Measurements from ENCODE around the gene MCM7. TPM values are rescaled to one million over a fixed set of nuclear protein-coding genes. Genes with fewer than 3 reads are reported as not detected.

MCM7 gene
- total RNA-seq, 1 donor from 2014 or later = 21.6 TPM

- intact Hi-C loops (cut with DNase I) = no loop called here
- ATAC-seq (ENCODE audit: poor library complexity) (peak; percentile 99), DNase-seq (peak; percentile 92)
These were observed 51.5 kb downstream of the MCM7 start, which contains the start of gene ZSCAN21 for GRCh38 chr7:100049441-100050291. Gene ZSCAN21 (plus strand): TSS chr7:100049774. CDS start chr7:100057007, 7,233 bp downstream.

GRCh38 chr7:100048680-100049079, 52.5 kb downstream of the MCM7 start:
- DNase-seq (no peak), ATAC-seq (ENCODE audit: poor library complexity) (no peak)
- intact Hi-C loops (cut with DNase I) = no loop called here

- DNase-seq (no peak), ATAC-seq (ENCODE audit: poor library complexity) (no peak)
- intact Hi-C loops (cut with DNase I) = no loop called here
These were observed 56.5 kb downstream of the MCM7 start for GRCh38 chr7:100044718-100045117.

Small RNAs within 50 kb of the gene (microRNA-seq; reads per million reads assigned to microRNA genes)
- gene MIR106B = 1,113 reads per million, percentile 84 among the genes with 10 or more reads in this experiment
- gene MIR25 = 286 reads per million, percentile 68 among the genes with 10 or more reads in this experiment
- 1,762 reads per million, percentile 87 among the genes with 10 or more reads in this experiment for gene MIR93

Other genes with a start within 250 kb of the MCM7 start
- gene OR2AE1, start 224.4 kb downstream of the MCM7 start, total RNA-seq = not detected
- gene TRIM4, start 181.9 kb downstream of the MCM7 start, total RNA-seq = 6.9 TPM
- 0.19 TPM for gene GJC3, start 171.8 kb downstream of the MCM7 start, total RNA-seq
- 113 TPM for gene AZGP1, start 125.4 kb downstream of the MCM7 start, total RNA-seq
- gene ZKSCAN1, start 85.8 kb downstream of the MCM7 start, total RNA-seq = 30.3 TPM
- gene ZSCAN21, start 51.6 kb downstream of the MCM7 start, total RNA-seq = 6.9 TPM
- gene ZNF3, start 19.7 kb downstream of the MCM7 start, total RNA-seq = 12.0 TPM
- gene COPS6, start 12.4 kb downstream of the MCM7 start, total RNA-seq = 107 TPM
- gene AP4M1, start 246 bp upstream of the MCM7 start, total RNA-seq = 13.4 TPM
- 35.8 TPM for gene TAF6, start 18.0 kb upstream of the MCM7 start, total RNA-seq
- gene CNPY4, start 18.2 kb upstream of the MCM7 start, total RNA-seq = 9.5 TPM
- gene MBLAC1, start 25.6 kb upstream of the MCM7 start, total RNA-seq = 2.6 TPM
- gene LAMTOR4, start 47.5 kb upstream of the MCM7 start, total RNA-seq = 121 TPM
- 7.5 TPM for gene TRAPPC14, start 57.3 kb upstream of the MCM7 start, total RNA-seq
- 1.7 TPM for gene GAL3ST4, start 67.2 kb upstream of the MCM7 start, total RNA-seq
- 0.13 TPM for gene GPC2, start 76.0 kb upstream of the MCM7 start, total RNA-seq
- gene STAG3, start 76.5 kb upstream of the MCM7 start, total RNA-seq = 0.94 TPM
- not detected for gene PVRIG, start 118.6 kb upstream of the MCM7 start, total RNA-seq
- gene SPDYE3, start 206.3 kb upstream of the MCM7 start, total RNA-seq = not detected